ENCODE measurements around the gene SPSB1.
"Not testable (repeated sequence)": the region's sequence is repeated elsewhere in the genome, so short reads cannot be mapped to it uniquely, and the experiment has no call there.

The SPSB1 gene

DNA sequence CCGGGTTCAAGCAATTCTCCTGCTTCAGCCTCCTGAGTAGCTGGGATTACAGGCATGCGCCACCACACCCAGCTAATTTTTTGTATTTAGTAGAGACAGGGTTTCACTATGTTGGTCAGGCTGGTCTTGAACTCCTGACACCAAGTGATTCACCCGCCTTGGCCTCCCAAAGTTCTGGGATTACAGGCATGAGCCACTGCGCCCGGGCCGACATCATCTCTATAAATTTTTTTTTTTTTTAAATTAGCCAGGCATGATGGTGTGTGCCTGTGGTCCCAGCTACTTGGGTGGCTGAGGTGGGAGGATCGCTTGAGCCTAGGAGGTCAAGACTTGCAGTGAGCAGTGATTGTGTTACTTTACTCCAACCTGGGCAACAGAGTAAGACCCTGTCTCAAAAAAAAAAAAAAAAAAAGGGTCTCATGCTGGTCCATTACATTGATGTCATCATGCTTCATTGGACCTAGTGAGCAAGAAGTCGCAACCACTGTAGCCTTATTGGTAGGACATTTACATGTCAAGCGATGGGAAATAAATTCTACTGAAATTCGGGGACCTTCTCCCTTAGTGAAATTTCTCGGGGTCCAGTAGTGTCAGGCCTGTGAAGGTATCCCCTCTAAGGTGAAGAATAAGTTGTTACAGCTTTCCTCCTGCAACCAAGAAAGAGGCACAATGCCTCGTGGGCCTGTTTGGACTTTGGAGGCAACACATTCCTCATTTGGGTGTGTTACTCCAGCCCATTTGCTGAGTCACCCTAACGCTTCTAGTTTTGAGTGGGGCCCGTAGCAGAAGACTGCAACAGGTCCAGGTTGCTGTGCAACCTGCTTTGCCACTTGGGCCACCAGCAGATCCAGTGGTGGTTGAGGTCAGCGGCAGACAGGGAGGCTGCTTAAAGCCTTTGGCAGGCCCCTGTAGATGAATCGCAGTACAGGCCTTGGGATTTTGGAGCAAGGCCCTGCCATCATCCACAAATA lies 7.2 kb downstream of the SPSB1 start:
- DNase-seq (ENCODE audit: low read depth in 2 of 2), result not testable (repeated sequence)

DNA sequence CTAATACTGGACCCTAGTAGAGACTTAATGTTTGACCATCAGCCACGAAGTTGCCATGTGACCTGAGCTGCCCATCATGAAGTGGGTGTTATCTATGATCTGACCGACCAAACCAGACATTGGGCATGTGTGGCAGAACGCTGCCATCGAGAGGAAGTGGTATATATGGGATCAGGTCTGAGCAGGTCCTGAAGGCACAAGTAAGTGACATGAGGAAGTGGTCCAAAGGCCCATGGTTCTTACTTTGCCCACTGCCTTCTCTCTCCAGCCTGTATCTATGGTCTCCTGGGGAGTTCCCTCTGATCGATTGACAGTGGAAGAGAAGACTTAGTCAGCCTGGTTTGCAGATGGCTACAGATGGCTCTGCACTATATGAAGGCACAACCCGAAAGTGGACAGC lies 7.9 kb downstream of the SPSB1 start:
- DNase-seq (ENCODE audit: low read depth in 2 of 2), result no peak

DNA sequence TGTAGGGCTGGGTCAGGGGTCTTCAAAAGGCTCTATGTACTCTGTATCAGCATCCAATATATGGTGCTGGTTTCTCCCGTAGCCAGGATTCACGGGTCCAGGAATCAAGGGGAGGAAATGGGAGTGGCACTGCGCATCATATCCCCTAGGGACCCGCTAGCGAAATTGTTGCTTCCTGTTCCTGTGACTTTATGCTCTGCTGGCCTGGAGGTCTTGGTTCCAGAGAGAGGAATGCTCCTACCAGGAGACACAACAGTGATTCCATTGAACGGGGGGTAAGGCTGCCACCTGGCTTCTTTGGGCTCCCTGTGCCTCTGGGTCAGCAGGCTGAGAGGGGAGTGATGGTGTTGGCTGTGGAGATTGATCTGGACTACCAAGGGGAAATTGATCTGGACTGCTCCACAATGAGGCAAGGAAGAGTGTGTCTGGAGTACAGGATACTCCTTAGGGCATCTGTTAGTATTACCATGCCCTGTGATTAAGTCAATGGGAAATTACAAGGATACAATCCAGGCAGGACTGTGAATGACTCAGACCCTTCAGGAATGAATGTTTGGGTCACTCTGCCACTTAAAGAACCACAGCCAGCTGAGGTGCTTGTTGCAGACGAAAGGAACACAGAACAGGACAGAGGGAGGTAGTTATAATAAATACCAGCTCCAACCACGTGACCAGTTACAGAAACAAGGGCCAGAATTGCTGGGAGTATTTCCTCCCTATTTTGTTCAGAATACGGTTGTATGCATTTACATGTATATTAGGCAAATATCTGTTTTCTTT lies 10.2 kb downstream of the SPSB1 start:
- no peak for DNase-seq (ENCODE audit: low read depth in 2 of 2)

DNA sequence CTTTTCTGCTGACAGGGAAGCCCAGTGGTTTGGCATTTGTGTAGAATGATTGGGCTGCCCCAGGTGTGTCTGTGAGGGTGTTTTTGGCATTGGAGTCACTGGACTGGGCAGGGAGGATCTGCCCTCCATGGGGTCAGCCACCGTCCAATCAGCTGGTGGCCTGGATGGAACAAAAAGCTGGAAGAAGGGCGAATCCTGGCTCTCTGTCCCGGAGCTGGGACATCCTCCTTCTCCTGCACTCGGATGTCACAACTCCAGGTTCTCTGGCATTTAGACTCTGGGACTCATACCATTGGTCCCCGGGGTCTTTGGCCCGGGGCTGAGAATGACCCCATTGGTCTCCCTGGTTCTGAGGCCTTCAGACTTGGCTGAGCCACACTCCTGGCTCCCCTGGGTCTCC lies 11.2 kb downstream of the SPSB1 start:
- DNase-seq (ENCODE audit: low read depth in 2 of 2), result no peak

DNA sequence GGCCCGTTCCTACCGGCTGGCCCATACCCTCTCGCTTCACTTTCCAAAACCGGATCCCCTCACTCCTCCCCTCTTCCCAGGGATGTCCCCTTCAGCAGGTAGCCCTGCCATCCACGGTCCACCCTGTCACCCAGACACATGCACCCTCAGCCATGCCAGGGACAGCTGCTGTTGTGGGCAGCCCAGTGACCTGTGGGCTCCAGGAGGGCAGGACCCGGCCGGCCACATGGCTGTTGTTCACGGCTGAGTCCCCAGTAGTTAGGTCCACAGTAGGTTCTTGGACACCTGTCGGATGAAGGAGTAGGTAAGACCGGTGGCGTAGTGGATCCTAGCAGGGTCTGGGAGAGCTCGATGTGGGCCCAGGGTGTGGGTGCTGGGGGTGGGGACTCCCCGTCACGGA lies 12.5 kb downstream of the SPSB1 start:
- DNase-seq (ENCODE audit: low read depth in 2 of 2), result no peak

DNA sequence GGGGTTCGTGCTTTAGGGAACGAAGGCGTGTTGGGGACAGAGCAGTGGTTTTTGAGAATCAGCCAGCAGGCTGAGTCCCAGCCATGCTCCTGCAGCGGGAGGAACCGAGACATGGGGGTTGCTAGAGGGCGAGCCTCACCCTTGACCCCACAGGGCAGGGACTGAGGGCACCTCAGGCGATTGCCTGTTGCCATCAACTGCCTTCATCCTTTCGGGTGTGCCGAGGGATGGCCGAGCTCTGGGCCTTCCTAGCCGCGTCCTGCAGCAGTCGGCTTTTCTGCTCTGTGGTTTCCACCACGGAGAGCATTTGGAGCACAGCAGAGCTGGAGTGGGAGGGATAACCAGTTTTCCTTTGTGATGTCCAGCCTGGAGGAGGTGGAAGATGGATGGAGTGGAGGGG lies 13.3 kb downstream of the SPSB1 start:
- DNase-seq (ENCODE audit: low read depth in 2 of 2), result no peak

DNA sequence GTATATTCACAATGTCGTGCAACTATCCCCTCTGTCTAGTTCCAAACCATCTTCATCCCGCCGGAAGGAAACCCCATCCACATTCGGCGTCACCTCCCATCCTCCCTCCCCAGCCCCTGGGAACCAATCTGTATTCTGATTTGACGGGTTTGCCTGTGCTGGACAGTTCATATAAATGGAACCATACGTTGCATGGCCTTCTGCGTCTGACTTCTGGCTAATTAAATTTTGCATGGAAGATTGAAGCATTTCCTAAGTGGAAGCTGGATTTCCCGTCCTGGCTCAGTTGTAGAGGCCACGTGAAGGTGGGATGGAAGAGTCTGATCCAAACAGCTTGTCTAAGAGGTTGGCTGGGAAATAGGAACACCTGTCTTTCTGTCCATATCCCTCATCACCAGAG lies 14.6 kb downstream of the SPSB1 start:
- DNase-seq (ENCODE audit: low read depth in 2 of 2), result no peak

DNA sequence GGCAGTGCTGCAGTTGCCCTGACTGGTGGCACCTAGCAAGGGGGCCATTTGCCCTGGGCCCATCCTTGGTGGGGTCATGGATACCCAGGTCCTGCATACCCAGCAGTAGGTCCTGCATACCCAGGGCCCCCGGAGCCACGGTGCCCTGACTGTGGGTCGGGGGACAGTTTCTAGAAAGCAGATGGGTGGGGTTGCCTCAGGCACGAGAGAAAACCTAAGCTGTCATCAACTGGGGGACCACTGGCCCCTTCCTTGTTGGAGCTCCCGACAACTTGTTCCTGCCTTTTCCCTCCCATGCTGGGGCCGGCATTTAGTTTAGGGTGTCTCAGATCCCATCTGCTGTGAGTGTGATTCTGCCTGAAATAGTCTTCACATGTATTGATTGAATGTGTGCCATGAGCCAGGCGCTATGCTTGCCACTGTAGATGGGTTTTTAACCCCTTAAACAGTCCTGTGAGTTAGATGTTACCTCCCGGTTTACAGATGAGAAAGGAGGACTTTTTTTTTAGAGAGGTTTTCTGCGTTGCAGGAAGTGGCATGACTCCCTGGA lies 15.6 kb downstream of the SPSB1 start:
- DNase-seq (ENCODE audit: low read depth in 2 of 2), result no peak

DNA sequence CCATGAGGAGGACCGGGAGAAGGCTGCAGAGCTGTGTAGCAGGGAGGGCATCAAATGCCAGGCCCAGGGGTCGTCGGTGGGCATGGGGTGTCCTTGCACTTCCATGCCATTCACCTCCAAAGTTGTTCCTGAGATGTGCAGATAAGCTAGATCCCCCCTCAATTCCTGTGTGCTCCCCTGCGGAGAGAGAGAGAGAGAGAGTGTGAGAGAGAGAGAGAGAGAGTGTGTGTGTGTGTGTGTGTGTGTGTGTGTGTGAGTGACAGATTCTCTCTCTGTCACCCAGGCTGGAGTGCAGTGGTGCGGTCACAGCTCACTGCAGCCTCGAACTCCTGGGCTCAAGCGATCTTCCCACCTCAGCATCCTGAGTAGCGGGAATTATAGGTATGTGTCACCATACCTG lies 16.4 kb downstream of the SPSB1 start:
- no peak for DNase-seq (ENCODE audit: low read depth in 2 of 2)

DNA sequence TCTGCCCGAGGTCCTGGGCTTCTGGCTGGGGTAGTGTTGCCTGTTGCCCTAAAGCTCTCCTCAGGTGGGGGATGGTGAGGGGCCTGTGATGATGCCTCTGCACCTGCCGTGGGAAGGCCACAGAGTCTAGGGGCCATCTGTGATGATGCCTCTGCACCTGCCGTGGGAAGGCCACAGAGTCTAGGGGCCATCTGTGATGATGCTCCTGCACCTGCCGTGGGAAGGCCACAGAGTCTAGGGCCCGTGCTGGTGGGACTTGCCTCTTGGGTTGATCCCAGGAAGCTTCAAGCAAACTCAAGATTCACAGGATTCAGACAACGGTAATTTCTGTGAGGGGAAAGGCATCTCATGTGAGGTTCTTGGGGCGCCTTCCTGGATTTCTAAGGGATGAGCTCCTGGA lies 17.3 kb downstream of the SPSB1 start:
- DNase-seq (ENCODE audit: low read depth in 2 of 2), result no peak

DNA sequence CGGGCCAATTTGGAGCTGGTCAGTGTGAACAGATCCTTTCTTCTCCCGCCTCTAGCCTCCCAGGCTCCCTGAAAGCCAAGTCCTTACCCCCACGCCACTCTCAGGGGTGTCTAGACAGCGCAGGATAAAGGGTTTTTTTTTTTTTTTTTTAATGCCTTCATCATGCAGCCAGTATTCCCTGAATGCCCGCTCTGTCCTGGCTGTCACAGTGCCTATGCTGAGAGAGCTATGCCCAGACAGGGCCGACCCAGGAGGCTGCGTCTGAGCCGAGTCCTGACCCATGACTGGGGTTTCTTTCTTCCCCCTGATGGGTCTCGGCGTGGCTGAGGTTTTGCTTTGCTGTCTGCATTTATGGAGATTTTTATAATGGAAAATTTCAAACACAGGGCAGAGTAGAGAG lies 18.3 kb downstream of the SPSB1 start:
- no peak for DNase-seq (ENCODE audit: low read depth in 2 of 2)

DNA sequence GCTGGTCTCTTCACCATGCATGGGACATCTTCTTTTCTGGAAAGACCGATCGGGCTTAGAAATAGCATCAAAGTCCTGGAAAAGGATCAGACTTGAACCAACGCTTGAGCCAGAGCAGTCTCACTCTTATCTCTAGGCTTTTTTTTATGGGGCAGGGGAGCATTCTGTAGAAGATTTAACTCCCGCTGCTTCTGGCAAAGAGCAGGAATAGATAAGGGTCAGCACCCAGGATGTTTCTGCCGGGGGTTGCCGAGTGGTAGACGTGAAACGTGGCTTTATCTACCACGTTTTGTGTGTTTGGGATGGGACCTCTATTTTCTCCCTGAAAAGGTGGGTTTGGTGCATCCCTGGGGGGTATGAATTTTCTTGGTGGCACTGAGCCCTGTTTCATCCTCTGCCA lies 18.8 kb downstream of the SPSB1 start:
- DNase-seq (ENCODE audit: low read depth in 2 of 2), result no peak

DNA sequence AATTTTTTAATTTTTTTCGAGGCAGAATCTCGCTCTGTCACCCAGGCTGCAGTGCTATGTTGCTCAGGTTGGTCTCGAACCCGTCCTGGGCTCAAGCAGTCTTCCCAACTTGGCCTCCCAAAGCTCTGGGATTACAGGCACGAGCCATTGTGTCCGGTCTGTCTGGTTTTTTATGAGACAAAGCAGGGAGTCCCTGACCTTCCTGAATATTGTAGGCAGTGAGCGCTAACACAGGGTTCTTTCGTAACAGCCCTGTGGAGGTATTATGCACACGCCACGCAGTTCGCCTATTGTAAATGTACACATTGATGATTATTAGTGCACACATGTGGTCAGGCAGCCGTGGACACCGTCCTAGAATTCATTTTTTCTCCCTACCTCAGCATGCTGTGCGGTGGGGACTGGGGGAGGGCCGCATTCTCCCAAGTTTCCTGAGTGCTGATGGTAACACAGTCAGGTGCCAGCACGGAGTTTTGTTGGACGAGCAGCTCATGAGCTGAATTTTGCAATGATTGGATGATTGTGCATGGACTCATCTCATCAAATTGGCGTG lies 19.6 kb downstream of the SPSB1 start:
- no peak for DNase-seq (ENCODE audit: low read depth in 2 of 2)

DNA sequence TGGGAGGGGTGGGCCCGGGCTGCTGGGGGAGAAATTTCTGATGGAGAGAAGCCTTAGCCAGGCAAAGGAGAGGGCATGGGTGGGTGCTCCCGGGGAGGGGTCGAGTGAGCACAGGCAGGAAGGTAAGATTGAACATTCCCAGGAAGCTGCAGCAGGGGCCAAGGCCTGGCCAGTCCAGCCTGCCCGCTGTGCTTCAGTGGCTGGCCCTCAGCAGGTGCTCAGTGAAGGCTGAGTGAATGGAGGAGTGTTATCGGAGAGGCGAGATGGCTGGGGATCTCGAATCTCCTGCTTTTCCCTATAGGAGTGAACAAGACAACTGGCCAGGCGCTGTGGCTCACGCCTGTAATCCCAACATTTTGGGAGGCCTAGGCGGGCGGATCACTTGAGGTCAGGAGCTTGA lies 20.9 kb downstream of the SPSB1 start:
- DNase-seq (ENCODE audit: low read depth in 2 of 2), result no peak

DNA sequence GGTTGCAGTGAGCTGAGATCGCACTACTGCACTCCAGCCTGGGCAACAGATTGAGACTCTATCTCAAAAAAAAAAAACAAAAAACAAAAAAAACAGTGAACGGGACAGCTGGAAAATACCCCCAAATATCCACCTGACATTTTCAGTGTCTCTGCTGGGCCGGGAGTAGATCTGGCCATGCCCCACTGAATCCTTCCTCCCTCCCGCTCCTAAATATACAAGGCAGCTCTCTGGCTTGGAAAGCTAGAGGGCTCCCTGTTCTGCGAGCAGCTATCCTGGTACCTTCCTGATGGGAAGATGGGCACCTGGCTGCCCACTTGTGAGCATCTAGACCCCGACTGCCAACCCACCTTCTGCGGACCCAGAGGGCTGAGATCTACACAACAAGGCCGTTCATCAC lies 21.4 kb downstream of the SPSB1 start:
- no peak for DNase-seq (ENCODE audit: low read depth in 2 of 2)

DNA sequence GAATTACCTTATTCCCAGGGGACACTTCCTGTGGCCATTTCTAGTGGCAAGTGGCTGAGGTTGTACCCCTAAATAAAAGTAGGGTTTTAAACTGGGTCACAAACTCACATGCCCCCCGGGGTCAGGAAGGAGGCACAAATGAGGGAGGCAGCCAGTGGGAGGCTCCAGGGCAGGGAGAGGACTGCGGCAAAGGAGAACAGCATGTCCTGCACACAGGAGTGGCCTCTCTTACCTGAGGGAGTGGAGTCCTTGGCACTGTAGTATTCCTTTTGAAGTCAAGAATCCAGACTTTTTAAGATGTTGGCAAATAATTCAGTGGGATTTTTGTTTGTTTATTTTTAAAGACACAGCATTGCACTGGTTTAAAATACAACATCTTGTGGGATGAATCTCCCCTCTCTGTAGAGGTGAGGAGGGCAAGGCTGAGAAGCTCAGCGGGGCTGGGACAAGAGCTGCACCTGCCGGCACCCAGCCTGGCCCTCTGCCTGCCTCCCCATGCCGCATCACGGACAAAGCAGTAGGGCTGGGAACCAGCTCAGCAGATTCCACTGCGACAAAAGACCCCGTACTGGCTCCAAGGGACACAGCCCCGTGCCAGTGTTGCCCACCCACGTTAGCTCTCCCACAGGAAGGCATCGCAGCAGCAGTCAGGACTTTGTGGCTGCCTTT lies 22.2 kb downstream of the SPSB1 start:
- no peak for DNase-seq (ENCODE audit: low read depth in 2 of 2)

DNA sequence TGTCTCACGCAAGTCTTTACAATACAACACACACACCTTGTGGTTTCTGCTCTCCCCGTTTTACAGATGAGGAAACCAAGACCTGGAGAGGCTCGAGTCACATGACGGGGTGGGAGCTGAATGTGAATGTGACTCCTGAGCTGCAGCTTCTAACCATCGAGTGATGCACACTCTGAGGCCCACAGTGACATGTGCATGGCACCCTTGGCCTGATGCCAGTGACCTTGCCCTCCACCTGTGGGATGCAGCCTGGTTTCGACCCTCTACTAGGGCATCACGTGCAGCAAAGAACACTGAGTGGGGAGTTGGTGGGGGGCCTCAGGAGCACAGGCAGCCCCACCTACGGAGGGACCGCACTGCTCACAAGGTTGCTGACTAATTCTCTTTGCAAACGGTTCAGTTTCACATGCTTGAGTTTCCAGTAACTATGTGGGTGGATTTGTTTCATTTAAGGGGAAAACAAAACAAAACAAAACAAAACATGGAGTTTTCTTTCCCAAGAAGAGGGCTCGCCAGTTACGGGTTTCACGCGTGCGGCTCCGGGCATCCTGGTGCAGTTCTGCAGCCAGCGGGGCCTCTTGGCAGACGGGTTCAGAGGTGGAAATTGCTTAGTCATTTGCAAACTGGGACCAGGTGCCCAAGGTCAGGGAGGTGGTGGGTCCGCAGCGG lies 22.9 kb downstream of the SPSB1 start:
- peak; percentile 54 to 63 for DNase-seq (ENCODE audit: low read depth in 2 of 2)

DNA sequence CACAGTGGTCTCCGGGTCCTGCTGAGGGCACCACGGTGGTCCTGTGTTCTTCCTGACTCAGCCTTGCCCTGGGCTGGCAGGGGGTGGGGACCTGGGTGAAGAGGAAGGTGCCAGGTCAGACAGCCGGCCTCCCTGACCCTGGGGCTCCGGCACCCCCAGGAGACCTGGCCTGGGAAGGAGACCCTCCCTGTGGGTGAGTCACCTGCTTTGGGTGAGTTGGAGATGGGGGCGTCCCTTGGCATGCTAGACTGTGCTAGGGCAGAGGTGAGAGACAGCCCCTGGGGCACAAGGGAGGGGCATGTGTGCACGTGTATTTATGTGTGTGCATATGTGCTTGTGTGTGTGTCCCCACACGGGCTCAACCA lies 23.4 kb downstream of the SPSB1 start:
- no peak for DNase-seq (ENCODE audit: low read depth in 2 of 2)

DNA sequence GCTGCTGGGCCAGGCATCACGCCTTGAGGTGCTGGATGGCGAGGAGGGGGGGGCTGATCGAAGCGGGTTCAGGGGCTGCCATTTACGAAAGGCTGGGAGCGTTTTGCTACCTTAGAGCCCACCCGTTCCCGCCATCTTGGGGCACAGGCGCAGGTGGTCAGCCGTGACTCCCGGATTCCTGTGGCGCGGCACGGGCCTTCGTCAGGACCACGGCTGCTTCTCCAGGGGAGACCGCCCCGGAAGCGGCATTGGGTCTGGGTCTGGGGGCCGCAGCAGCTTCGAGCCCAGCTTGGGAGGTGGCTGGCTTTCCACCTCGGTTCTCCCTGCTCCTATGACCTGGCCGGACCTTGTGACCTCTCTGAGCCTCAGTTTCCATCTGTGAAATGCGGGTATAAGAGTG lies 23.8 kb downstream of the SPSB1 start:
- DNase-seq (ENCODE audit: low read depth in 2 of 2), result no peak

DNA sequence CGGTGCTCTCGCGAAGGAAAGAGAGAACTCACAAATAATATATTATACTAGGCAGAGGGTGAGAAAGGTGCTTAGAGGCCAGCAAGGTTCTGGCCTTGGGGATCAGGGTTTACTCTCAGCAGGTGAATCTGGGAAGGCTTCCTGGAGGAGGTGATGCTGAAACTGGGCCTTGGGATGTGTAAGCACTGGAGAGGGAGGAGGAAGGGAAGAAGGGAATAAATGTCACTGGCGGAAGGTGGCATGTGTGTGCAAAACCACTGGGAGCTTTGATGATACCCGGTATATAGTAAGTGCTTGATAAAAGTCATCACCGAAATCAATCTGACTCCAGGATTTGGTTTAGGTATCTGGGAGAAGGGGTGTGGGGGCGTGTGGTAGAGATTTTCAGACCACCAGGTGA lies 24.4 kb downstream of the SPSB1 start:
- DNase-seq (ENCODE audit: low read depth in 2 of 2), result no peak
